Left ventricle myocardium inferior (tissue), 1 donor: ENCODE results near the gene EPS8. TPM values are rescaled to one million over a fixed set of nuclear protein-coding genes. Genes with fewer than 3 reads are reported as not detected.

Experiments
- DNase-seq: peaks from one replicate; pipeline ENCODE4 v3.0.0-alpha.2; 2020
- H3K27ac ChIP-seq: fragments of 200-600 bp; replicated peaks from 2 replicates; pipeline ENCODE4 v1.8.0; 2021
- H3K27me3 ChIP-seq: fragments of 200-600 bp; 2 replicates; pipeline ENCODE4 v1.8.0; 2021; ENCODE audit warnings: low read depth
- H3K36me3 ChIP-seq: fragments of 200-600 bp; 2 replicates; pipeline ENCODE4 v1.8.0; 2021
- H3K4me1 ChIP-seq: fragments of 200-600 bp; 2 replicates; pipeline ENCODE4 v1.8.0; 2021
- H3K4me3 ChIP-seq: fragments of 200-600 bp; 2 replicates; pipeline ENCODE4 v1.8.0; 2021; ENCODE audit warnings: mild to moderate bottlenecking, moderate library complexity
- H3K9me3 ChIP-seq: fragments of 200-600 bp; replicated peaks from 2 replicates; pipeline ENCODE4 v1.8.0; 2021
- CTCF ChIP-seq: fragments of 200-600 bp; IDR thresholded peaks from 2 replicates; pipeline ENCODE4 v1.8.0; 2021; ENCODE audit warnings: antibody characterized with exemption, mild to moderate bottlenecking, borderline replicate concordance
- intact Hi-C: fragments of 100-400 bp; cut with micrococcal nuclease; formaldehyde crosslinking; loops from one replicate; pipeline ENCODE4 v1.11.0; 2022
- total RNA-seq: library from RNA; stranded (reverse); fragmentation: NEBNext Ultra II Directional; extraction: Animal tissue kit (Norgen Biotek cat#: 25700); gene quantifications from one replicate; pipeline ENCODE4 v1.2.1, GENCODE V29; 2021
- donor health status: DM: no; HTN: yes; CAD: no; lungs with severe emphysema.

The EPS8 gene
- total RNA-seq, 1 donor from 2014 or later, result 18.9 TPM

- H3K27me3 ChIP-seq, result no peaks in the 10 kb centered on the region
- DNase-seq, result no peak
- no peaks in the 10 kb centered on the region for H3K36me3 ChIP-seq
- no peak for TF ChIP-seq CTCF
- H3K4me1 ChIP-seq, result peaks cover 45% of the 10 kb centered on the region
- intact Hi-C loops, result no loop called here
- peak overlapping the region; percentile 54 for H3K27ac ChIP-seq
- no peaks in the 10 kb centered on the region for H3K9me3 ChIP-seq
- H3K4me3 ChIP-seq, result no peak overlapping the region
These were observed 193.0 kb downstream of the EPS8 start for GRCh38 chr12:15596174-15596573.

- H3K9me3 ChIP-seq, result no peaks in the 10 kb centered on the region
- intact Hi-C loops, result no loop called here
- TF ChIP-seq CTCF, result no peak
- no peak for DNase-seq
- H3K4me1 ChIP-seq, result peaks cover 28% of the 10 kb centered on the region
- H3K27me3 ChIP-seq, result peaks cover 16% of the 10 kb centered on the region
- H3K36me3 ChIP-seq, result no peaks in the 10 kb centered on the region
- H3K27ac ChIP-seq, result peak overlapping the region; percentile 64
- H3K4me3 ChIP-seq, result no peak overlapping the region
These were observed 196.3 kb downstream of the EPS8 start for GRCh38 chr12:15592934-15593333.

- H3K4me1 ChIP-seq, result peaks cover 22% of the 10 kb centered on the region
- intact Hi-C loops, result loop anchor here (2.0 kb wide), 1 partner anchor 265 kb away; no protein-coding TSS in a partner anchor
- no peak for TF ChIP-seq CTCF
- peaks cover 17% of the 10 kb centered on the region for H3K27me3 ChIP-seq
- H3K9me3 ChIP-seq, result no peaks in the 10 kb centered on the region
- H3K27ac ChIP-seq, result peak overlapping the region; percentile 64
- no peak for DNase-seq
- no peak overlapping the region for H3K4me3 ChIP-seq
- H3K36me3 ChIP-seq, result no peaks in the 10 kb centered on the region
These were observed 197.4 kb downstream of the EPS8 start for GRCh38 chr12:15591811-15592210.

DNA sequence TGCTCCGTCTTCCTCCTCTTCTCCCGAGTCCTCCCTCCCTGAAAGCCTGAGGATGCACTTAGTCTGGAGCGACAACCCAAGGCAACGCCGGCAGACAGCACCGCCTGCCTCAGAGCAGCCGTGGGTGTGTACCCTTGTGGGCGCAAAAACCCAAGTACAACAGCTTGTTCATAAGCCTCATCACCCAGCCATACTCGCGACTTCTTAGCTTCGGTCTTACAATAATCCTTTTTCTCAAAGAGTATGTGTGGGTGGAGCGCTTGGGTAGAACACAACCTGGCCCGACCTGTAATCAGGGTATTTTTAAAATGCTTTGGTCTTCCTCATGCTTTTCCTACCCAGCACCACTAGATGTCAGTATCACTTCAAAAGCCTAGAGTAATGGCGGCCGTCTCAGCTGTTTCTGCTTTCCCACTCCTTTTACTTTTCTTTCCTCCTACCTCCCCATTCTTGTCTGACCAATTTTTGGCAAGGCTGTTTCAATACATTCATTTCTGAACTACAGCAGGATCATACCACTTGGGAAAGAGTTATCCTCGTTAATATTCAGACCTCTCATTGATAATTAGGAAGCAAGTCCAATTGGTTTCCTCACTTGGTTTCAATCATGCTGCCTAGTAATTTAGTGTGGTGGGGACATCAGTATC lies 198.9 kb downstream of the EPS8 start:
- TF ChIP-seq CTCF, result peak; percentile 95
- peaks cover 9% of the 10 kb centered on the region for H3K4me1 ChIP-seq
- H3K27ac ChIP-seq, result peak overlapping the region; percentile 61
- H3K27me3 ChIP-seq, result peaks cover 32% of the 10 kb centered on the region
- H3K4me3 ChIP-seq, result peak overlapping the region; percentile 56
- no peaks in the 10 kb centered on the region for H3K36me3 ChIP-seq
- intact Hi-C loops, result loop anchor here (2.0 kb wide), 1 partner anchor 266 kb away; no protein-coding TSS in a partner anchor
- no peaks in the 10 kb centered on the region for H3K9me3 ChIP-seq
- no peak for DNase-seq

GRCh38 chr12:15589328-15590032 lies 199.7 kb downstream of the EPS8 start:
- Histone ChIP-seq H3K9me3 (no peaks in the 10 kb centered on the region), H3K36me3 (no peaks in the 10 kb centered on the region), H3K4me3 (no peak overlapping the region), H3K27me3 (peaks cover 38% of the 10 kb centered on the region), H3K4me1 (peaks cover 9% of the 10 kb centered on the region), H3K27ac (peak overlapping the region; percentile 61)
- TF ChIP-seq CTCF, result no peak
- intact Hi-C loops, result loop anchor here (2.0 to 10.0 kb wide), 3 partner anchors 57 to 315 kb away; no protein-coding TSS in a partner anchor
- no peak for DNase-seq
